Adrenal gland (tissue), 5 donors: Measurements from ENCODE around the gene ARID2.

ENCODE experiments used
- POLR2A ChIP-seq, 2 donors: fragments of 450-650 bp; IDR thresholded peaks; one replicate each; pipeline ENCODE4 v1.6.1; 2017; ENCODE audit warnings: antibody characterized with exemption in 2 of 2, mild to moderate bottlenecking in 2 of 2, moderate library complexity in 1 of 2
- TF ChIP-seq, protein P1 (sequence below), 6 experiments: fragments of 450-650 bp in 4 of 6; fragments of 200-600 bp in 2 of 6; sonication (generic) in 1 of 6; IDR thresholded peaks; 1 replicate in 5 of 6; 2 replicates in 1 of 6; pipeline versions ENCODE4 v1.5.1 to v1.8.0; 2016 to 2021; ENCODE audit warnings: antibody characterized with exemption in 6 of 6, mild to moderate bottlenecking in 2 of 6, moderate library complexity in 1 of 6
- donor health status: DM: no; HTN: no; CAD: no.

DNA sequence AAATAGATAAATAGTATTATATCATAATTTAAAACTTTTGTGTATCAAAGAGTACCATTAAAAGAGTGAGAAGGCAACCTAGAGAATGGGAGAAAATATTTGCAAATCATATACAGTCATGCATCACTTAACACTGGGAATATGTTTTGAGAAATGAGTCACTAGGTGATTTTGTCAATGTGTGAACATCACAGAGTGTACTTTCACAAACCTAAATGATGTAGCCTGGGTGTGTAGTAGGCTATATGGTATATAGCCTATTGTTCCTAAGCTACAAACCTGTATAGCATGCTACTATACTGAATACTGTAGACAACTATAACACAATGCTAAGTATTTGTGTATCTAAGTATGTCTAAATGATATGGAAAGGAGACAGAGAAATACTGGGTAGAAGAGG is 48.0 kb upstream of the ARID2 start:
- TF ChIP-seq, protein P1, sequence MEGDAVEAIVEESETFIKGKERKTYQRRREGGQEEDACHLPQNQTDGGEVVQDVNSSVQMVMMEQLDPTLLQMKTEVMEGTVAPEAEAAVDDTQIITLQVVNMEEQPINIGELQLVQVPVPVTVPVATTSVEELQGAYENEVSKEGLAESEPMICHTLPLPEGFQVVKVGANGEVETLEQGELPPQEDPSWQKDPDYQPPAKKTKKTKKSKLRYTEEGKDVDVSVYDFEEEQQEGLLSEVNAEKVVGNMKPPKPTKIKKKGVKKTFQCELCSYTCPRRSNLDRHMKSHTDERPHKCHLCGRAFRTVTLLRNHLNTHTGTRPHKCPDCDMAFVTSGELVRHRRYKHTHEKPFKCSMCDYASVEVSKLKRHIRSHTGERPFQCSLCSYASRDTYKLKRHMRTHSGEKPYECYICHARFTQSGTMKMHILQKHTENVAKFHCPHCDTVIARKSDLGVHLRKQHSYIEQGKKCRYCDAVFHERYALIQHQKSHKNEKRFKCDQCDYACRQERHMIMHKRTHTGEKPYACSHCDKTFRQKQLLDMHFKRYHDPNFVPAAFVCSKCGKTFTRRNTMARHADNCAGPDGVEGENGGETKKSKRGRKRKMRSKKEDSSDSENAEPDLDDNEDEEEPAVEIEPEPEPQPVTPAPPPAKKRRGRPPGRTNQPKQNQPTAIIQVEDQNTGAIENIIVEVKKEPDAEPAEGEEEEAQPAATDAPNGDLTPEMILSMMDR (IDR thresholded peaks at IDR 0.05), result no peak
- TF ChIP-seq POLR2A (IDR thresholded peaks at IDR 0.05), result no peak
